NCI-H2171 treated with DMSO at 0.1 percent for 48 hours (cell line): ENCODE data around the gene MYF5.

Experiments used
- DNase-seq: peaks from one replicate; lab custom pipeline; 2025; lab: John Stamatoyannopoulos, UW

Gene MYF5

DNA sequence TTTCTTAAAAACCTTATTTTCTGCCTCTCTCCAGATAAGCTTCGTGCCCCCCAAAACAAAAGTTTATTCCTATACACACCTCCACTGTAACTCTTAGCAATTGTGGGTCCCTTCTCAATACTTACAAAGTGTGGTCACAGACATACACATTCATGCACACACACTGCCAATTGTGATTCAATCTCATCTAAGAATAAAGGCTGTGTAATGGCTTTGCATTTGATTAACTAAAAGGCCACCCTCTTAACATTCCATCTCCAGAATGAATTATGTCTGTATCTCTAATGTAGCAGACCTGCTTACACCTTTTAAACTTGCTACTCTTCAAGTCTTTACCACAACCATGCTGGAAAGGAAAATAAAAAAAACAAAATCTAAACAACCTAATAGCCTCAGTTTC lies 49.5 kb downstream of the MYF5 start:
- no peak for DNase-seq

GRCh38 chr12:80766897-80767296 lies 50.2 kb downstream of the MYF5 start:
- no peak for DNase-seq
